ENCODE measurements around the gene PPP2R2B.
A peak's percentile ranks its signal among the peaks of the same experiment; 100 is the strongest.
"Not testable (repeated sequence)": the region's sequence is repeated elsewhere in the genome, so short reads cannot be mapped to it uniquely, and the experiment has no call there.

Gene PPP2R2B

GRCh38 chr5:146632620-146633322 lies 245.8 kb downstream of the PPP2R2B start:
- in situ Hi-C loops (cut with HindIII; ENCODE audit: low pct_unique_long_range_greater_than_20kb, low sequenced_read_pairs): no loop called here
- no peak for DNase-seq (ENCODE audit: low read depth in 1 of 2, low spot score in 1 of 2)
- TF ChIP-seq JUND (IDR thresholded peaks at IDR 0.05; ENCODE audit: low read depth): no peak

- in situ Hi-C loops (cut with HindIII; ENCODE audit: low pct_unique_long_range_greater_than_20kb, low sequenced_read_pairs): no loop called here
- TF ChIP-seq JUND (IDR thresholded peaks at IDR 0.05; ENCODE audit: low read depth): no peak
- DNase-seq (ENCODE audit: low read depth in 1 of 2, low spot score in 1 of 2): no peak
Observed at GRCh38 chr5:146630472-146630871, 248.1 kb downstream of the PPP2R2B start.

- in situ Hi-C loops (cut with HindIII; ENCODE audit: low pct_unique_long_range_greater_than_20kb, low sequenced_read_pairs): no loop called here
- no peak for DNase-seq (ENCODE audit: low read depth in 1 of 2, low spot score in 1 of 2)
Observed at GRCh38 chr5:146628950-146629349, 249.6 kb downstream of the PPP2R2B start.

GRCh38 chr5:146626936-146627335 lies 251.6 kb downstream of the PPP2R2B start:
- no peak for TF ChIP-seq JUND (IDR thresholded peaks at IDR 0.05; ENCODE audit: low read depth)
- in situ Hi-C loops (cut with HindIII; ENCODE audit: low pct_unique_long_range_greater_than_20kb, low sequenced_read_pairs): no loop called here
- DNase-seq (ENCODE audit: low read depth in 1 of 2, low spot score in 1 of 2): no peak

More at GRCh38 chr5:146628950-146629349, 249.6 kb downstream of the PPP2R2B start:
- TF ChIP-seq JUND (IDR thresholded peaks at IDR 0.05; ENCODE audit: low read depth): no peak

- peak; percentile 26 to 37 for DNase-seq (ENCODE audit: low read depth in 1 of 2, low spot score in 1 of 2)
- TF ChIP-seq JUND (IDR thresholded peaks at IDR 0.05; ENCODE audit: low read depth): no peak
- in situ Hi-C loops (cut with HindIII; ENCODE audit: low pct_unique_long_range_greater_than_20kb, low sequenced_read_pairs): no loop called here
Observed at GRCh38 chr5:146624179-146624578, 254.4 kb downstream of the PPP2R2B start.

GRCh38 chr5:146623666-146624065 lies 254.9 kb downstream of the PPP2R2B start:
- in situ Hi-C loops (cut with HindIII; ENCODE audit: low pct_unique_long_range_greater_than_20kb, low sequenced_read_pairs): no loop called here
- TF ChIP-seq JUND (IDR thresholded peaks at IDR 0.05; ENCODE audit: low read depth): no peak
- DNase-seq (ENCODE audit: low read depth in 1 of 2, low spot score in 1 of 2): no peak

GRCh38 chr5:146623009-146623408 lies 255.5 kb downstream of the PPP2R2B start:
- no peak for DNase-seq (ENCODE audit: low read depth in 1 of 2, low spot score in 1 of 2)
- in situ Hi-C loops (cut with HindIII; ENCODE audit: low pct_unique_long_range_greater_than_20kb, low sequenced_read_pairs): no loop called here
- TF ChIP-seq JUND (IDR thresholded peaks at IDR 0.05; ENCODE audit: low read depth): no peak

- no peak for TF ChIP-seq JUND (IDR thresholded peaks at IDR 0.05; ENCODE audit: low read depth)
- no peak for DNase-seq (ENCODE audit: low read depth in 1 of 2, low spot score in 1 of 2)
- in situ Hi-C loops (cut with HindIII; ENCODE audit: low pct_unique_long_range_greater_than_20kb, low sequenced_read_pairs): no loop called here
Observed at GRCh38 chr5:146622391-146622790, 256.2 kb downstream of the PPP2R2B start.

GRCh38 chr5:146620669-146621051 lies 257.9 kb downstream of the PPP2R2B start:
- in situ Hi-C loops (cut with HindIII; ENCODE audit: low pct_unique_long_range_greater_than_20kb, low sequenced_read_pairs): no loop called here
- no peak for DNase-seq (ENCODE audit: low read depth in 1 of 2, low spot score in 1 of 2)

GRCh38 chr5:146620031-146620668 lies 258.4 kb downstream of the PPP2R2B start:
- DNase-seq (ENCODE audit: low read depth in 1 of 2, low spot score in 1 of 2): no peak
- no peak for TF ChIP-seq JUND (IDR thresholded peaks at IDR 0.05; ENCODE audit: low read depth)
- in situ Hi-C loops (cut with HindIII; ENCODE audit: low pct_unique_long_range_greater_than_20kb, low sequenced_read_pairs): no loop called here

More at GRCh38 chr5:146620669-146621051, 257.9 kb downstream of the PPP2R2B start:
- TF ChIP-seq JUND (IDR thresholded peaks at IDR 0.05; ENCODE audit: low read depth): no peak

- no peak for DNase-seq (ENCODE audit: low read depth in 1 of 2, low spot score in 1 of 2)
- no peak for TF ChIP-seq JUND (IDR thresholded peaks at IDR 0.05; ENCODE audit: low read depth)
- in situ Hi-C loops (cut with HindIII; ENCODE audit: low pct_unique_long_range_greater_than_20kb, low sequenced_read_pairs): no loop called here
Observed at GRCh38 chr5:146618434-146618833, 260.1 kb downstream of the PPP2R2B start.

GRCh38 chr5:146609731-146610130 lies 268.8 kb downstream of the PPP2R2B start:
- in situ Hi-C loops (cut with HindIII; ENCODE audit: low pct_unique_long_range_greater_than_20kb, low sequenced_read_pairs); DNase-seq (ENCODE audit: low read depth in 1 of 2, low spot score in 1 of 2): not testable (repeated sequence)

- TF ChIP-seq JUND (IDR thresholded peaks at IDR 0.05; ENCODE audit: low read depth): no peak
- in situ Hi-C loops (cut with HindIII; ENCODE audit: low pct_unique_long_range_greater_than_20kb, low sequenced_read_pairs): no loop called here
- no peak for DNase-seq (ENCODE audit: low read depth in 1 of 2, low spot score in 1 of 2)
Observed at GRCh38 chr5:146607659-146608332, 270.8 kb downstream of the PPP2R2B start.
